Neural cell (in vitro differentiated cells): ENCODE results near the gene TAGLN2. TPM values are rescaled to one million over a fixed set of nuclear protein-coding genes. Genes with fewer than 3 reads are reported as not detected.

Source experiments
- H2AFZ ChIP-seq: fragments of 200-600, 300-800 bp; sonication (generic), shearing (Covaris generic); 2 replicates; pipeline ENCODE4 v1.6.0; 2014; ENCODE audit warnings: low read depth, mild to moderate bottlenecking, antibody characterized with exemption, low read length, moderate library complexity
- H3F3A ChIP-seq: fragments of 200-600 bp; shearing (Covaris generic); 2 replicates; pipeline ENCODE4 v1.6.1; 2016; ENCODE audit warnings: mild to moderate bottlenecking, moderate library complexity, mixed read lengths, antibody characterized with exemption, low read length; ENCODE audit not compliant: insufficient read depth, poor library complexity, severe bottlenecking
- H3K27ac ChIP-seq: fragments of 200-600, 300-800 bp; sonication (generic), shearing (Covaris generic); 2 replicates; pipeline ENCODE4 v1.5.1; 2014; ENCODE audit warnings: mild to moderate bottlenecking, low read length, moderate library complexity
- H3K27me3 ChIP-seq: fragments of 300-800, 200-600 bp; sonication (generic), shearing (Covaris generic); 2 replicates; pipeline ENCODE4 v1.6.0; 2014; ENCODE audit warnings: mild to moderate bottlenecking, low read depth, low read length, moderate library complexity; ENCODE audit not compliant: insufficient read depth
- H3K36me3 ChIP-seq: fragments of 300-800, 200-600 bp; sonication (generic), shearing (Covaris generic); 2 replicates; pipeline ENCODE4 v1.5.1; 2014; ENCODE audit warnings: mild to moderate bottlenecking, antibody characterized with exemption, low read length, moderate library complexity; ENCODE audit not compliant: insufficient read depth
- H3K4me2 ChIP-seq: fragments of 300-800, 200-600 bp; sonication (generic), shearing (Covaris generic); 2 replicates; pipeline ENCODE4 v1.6.0; 2014; ENCODE audit warnings: mild to moderate bottlenecking, low read length
- H3K4me3 ChIP-seq: fragments of 300-800, 200-600 bp; sonication (generic), shearing (Covaris generic); 2 replicates; pipeline ENCODE4 v1.5.1; 2014; ENCODE audit warnings: mild to moderate bottlenecking, low read length, moderate library complexity
- H3K79me2 ChIP-seq: fragments of 200-600 bp; shearing (Covaris generic); replicated peaks from 2 replicates; pipeline ENCODE4 v1.6.0; 2014; ENCODE audit warnings: mild to moderate bottlenecking, low read length, moderate library complexity; ENCODE audit not compliant: insufficient read depth
- H3K9ac ChIP-seq: fragments of 300-800, 200-600 bp; sonication (generic), shearing (Covaris generic); 2 replicates; pipeline ENCODE4 v1.6.1; 2016; ENCODE audit warnings: mild to moderate bottlenecking, low read length, mixed read lengths
- H3K9me2 ChIP-seq: fragments of 200-600 bp; shearing (Covaris generic); 2 replicates; pipeline ENCODE4 v1.6.1; 2016; ENCODE audit warnings: mild to moderate bottlenecking, low read length, mixed read lengths; ENCODE audit not compliant: insufficient read depth
- H3K9me3 ChIP-seq: fragments of 200-600, 300-800 bp; sonication (generic), shearing (Covaris generic); 2 replicates; pipeline ENCODE4 v1.6.1; 2016; ENCODE audit warnings: mild to moderate bottlenecking, mixed run types, low read length, moderate library complexity, mixed read lengths
- H4K20me1 ChIP-seq: fragments of 200-600 bp; shearing (Covaris generic); 2 replicates; pipeline ENCODE4 v1.6.1; 2016; ENCODE audit warnings: mild to moderate bottlenecking, mixed run types; ENCODE audit not compliant: insufficient read depth
- CTCF ChIP-seq: fragments of 450-650 bp; IDR thresholded peaks from 2 replicates; pipeline ENCODE4 v1.5.1; 2014; ENCODE audit warnings: antibody characterized with exemption, mild to moderate bottlenecking, moderate library complexity; ENCODE audit not compliant: poor library complexity, severe bottlenecking
- EP300 ChIP-seq: fragments of 450-650 bp; conservative IDR thresholded peaks from 2 replicates; pipeline ENCODE4 v1.6.1; 2014; ENCODE audit warnings: antibody characterized with exemption, mild to moderate bottlenecking, moderate library complexity; ENCODE audit not compliant: poor library complexity, severe bottlenecking
- EZH2 ChIP-seq: fragments of 200-600, 300-800 bp; shearing (Covaris generic), sonication (generic); IDR thresholded peaks from 2 replicates; pipeline ENCODE4 v1.6.1; 2014; ENCODE audit warnings: antibody characterized with exemption, low read length, borderline replicate concordance, mild to moderate bottlenecking; ENCODE audit not compliant: insufficient read depth, poor library complexity, severe bottlenecking
- MXI1 ChIP-seq: fragments of 450-650 bp; conservative IDR thresholded peaks from 2 replicates; pipeline ENCODE4 v1.6.1; 2014; ENCODE audit warnings: antibody characterized with exemption, mild to moderate bottlenecking; ENCODE audit not compliant: poor library complexity, severe bottlenecking
- POLR2AphosphoS5 ChIP-seq: IDR thresholded peaks from 2 replicates; pipeline ENCODE4 v1.6.1; 2012
- RAD21 ChIP-seq: fragments of 450-650 bp; conservative IDR thresholded peaks from 2 replicates; pipeline ENCODE4 v1.6.1; 2014; ENCODE audit warnings: antibody characterized with exemption, mild to moderate bottlenecking, moderate library complexity
- REST ChIP-seq: IDR thresholded peaks from 2 replicates; pipeline ENCODE4 v1.6.1; 2012; ENCODE audit warnings: borderline replicate concordance
- SMC3 ChIP-seq: fragments of 450-650 bp; conservative IDR thresholded peaks from 2 replicates; pipeline ENCODE4 v1.6.1; 2014; ENCODE audit warnings: antibody characterized with exemption, mild to moderate bottlenecking, moderate library complexity; ENCODE audit not compliant: poor library complexity
- TAF1 ChIP-seq: IDR thresholded peaks from 2 replicates; pipeline ENCODE4 v1.6.1; 2012; ENCODE audit warnings: low read depth
- polyA plus RNA-seq: library from polyadenylated mRNA; depleted of rRNA; stranded (reverse); fragments of >200 nt; gene quantifications from 2 replicates; pipeline ENCODE4 v1.2.3, GENCODE V29; 2014

TAGLN2 gene
- polyA plus RNA-seq, 1 donor from 2014 or later, result 0.52 TPM

GRCh38 chr1:159958719-159959380 lies 33.5 kb upstream of the TAGLN2 start:
- Histone ChIP-seq H3K27me3 (no peaks in the 10 kb centered on the region), H3K4me3 (no peak overlapping the region), H3K79me2 (no peaks in the 10 kb centered on the region), H3K9me2 (no peaks in the 10 kb centered on the region), H4K20me1 (no peaks in the 10 kb centered on the region), H2AFZ (no peak overlapping the region), H3F3A (no peaks in the 10 kb centered on the region), H3K27ac (no peak overlapping the region), H3K36me3 (no peaks in the 10 kb centered on the region), H3K9me3 (no peaks in the 10 kb centered on the region), H3K4me2 (no peak overlapping the region), H3K9ac (no peak overlapping the region)
- TF ChIP-seq SMC3 (no peak), EZH2 (no peak), MXI1 (no peak), CTCF (no peak), EP300 (no peak), RAD21 (no peak), POLR2AphosphoS5 (no peak), TAF1 (no peak), REST (no peak)

- no peak overlapping the region for H3K4me2 ChIP-seq
- no peak overlapping the region for H3K4me3 ChIP-seq
- H3K27me3 ChIP-seq, result no peaks in the 10 kb centered on the region
- no peak overlapping the region for H3K27ac ChIP-seq
- H3K9me2 ChIP-seq, result no peaks in the 10 kb centered on the region
- H3K9ac ChIP-seq, result no peak overlapping the region
- H4K20me1 ChIP-seq, result no peaks in the 10 kb centered on the region
- TF ChIP-seq TAF1 (no peak), MXI1 (no peak)
- H3K79me2 ChIP-seq, result no peaks in the 10 kb centered on the region
- H3K9me3 ChIP-seq, result no peaks in the 10 kb centered on the region
- H3K36me3 ChIP-seq, result no peaks in the 10 kb centered on the region
- no peak overlapping the region for H2AFZ ChIP-seq
- H3F3A ChIP-seq, result no peaks in the 10 kb centered on the region
Measured at GRCh38 chr1:159957824-159958268, 32.5 kb upstream of the TAGLN2 start.
